Hindlimb muscle (tissue), 1 donor: ENCODE data around the gene SACM1L. TPM values are rescaled to one million over a fixed set of nuclear protein-coding genes. Genes with fewer than 3 reads are reported as not detected.

Experiments used
- DNase-seq: peaks from one replicate; pipeline ENCODE4 v3.0.0-alpha.2; 2013
- polyA plus RNA-seq: library from polyadenylated mRNA; unstranded; fragments of 120-200 nt; gene quantifications from one replicate; pipeline ENCODE4 v1.2.1, GENCODE V29; 2013; ENCODE audit not compliant: insufficient read length

Gene SACM1L
- polyA plus RNA-seq, 1 donor: 28.0 TPM

DNA sequence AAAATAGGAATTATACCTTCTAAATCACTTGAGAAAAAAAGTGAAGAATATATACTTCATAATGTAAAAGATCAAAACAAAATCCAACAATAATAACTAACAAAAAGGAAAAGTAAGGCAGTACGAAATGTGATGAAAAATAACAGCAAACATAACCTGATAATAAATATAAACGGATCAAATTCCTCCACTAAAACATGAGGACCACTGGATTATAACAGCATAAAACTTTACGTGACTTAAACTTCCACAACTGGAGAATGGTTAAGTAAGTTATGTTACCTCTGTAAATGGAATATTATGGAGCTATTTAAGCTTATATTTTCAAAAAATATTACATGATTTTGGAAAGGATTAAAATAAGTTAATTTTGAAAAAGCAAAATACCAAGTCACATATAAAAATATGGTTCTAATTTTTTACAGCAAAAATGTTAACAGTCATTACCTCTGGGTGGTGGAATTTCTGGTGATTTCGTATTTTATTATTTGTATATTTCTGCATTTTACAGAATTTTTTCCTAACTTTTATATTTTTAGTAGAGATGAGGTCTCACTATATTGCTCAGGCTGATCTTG lies 100.1 kb downstream of the SACM1L start:
- no peak for DNase-seq

DNA sequence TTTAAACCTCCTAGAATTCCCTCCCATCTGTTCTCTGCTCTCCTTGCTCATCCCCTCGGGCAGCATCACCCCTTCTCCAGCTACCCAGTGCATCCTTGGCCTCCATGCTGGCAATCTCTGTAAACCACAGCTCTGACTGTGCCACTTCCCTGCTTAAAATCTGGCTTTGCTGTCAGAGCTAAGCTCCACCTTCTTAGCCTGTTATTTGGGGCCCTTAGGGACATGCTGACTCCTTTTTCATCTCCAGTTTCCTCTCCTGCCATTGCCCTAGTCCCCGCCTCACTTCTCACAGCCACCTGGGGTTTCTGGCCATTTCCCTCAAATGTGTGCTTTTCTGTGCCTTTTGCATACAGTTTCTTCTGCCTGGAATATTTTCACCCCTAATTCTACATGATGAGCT lies 101.4 kb downstream of the SACM1L start:
- DNase-seq: no peak

DNA sequence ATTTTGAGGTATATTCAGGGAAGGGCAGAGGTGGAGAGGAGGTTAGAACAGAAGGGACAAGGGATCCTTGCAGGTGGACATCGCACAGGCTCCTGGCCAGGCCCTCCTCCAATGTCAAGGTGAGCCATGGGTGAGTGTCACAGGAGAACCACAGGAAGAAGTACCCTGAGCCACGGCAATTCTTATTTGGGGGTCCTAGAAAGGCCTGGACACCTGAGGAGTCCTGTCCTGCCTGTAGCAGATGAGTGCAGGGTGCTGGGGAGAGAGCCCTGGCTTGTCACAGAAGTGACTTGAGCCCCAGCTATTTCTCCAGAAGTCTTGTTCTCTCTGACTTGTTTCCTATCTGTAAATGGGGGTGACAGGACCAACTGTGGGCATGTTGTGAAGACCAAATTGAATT lies 102.8 kb downstream of the SACM1L start:
- no peak for DNase-seq

DNA sequence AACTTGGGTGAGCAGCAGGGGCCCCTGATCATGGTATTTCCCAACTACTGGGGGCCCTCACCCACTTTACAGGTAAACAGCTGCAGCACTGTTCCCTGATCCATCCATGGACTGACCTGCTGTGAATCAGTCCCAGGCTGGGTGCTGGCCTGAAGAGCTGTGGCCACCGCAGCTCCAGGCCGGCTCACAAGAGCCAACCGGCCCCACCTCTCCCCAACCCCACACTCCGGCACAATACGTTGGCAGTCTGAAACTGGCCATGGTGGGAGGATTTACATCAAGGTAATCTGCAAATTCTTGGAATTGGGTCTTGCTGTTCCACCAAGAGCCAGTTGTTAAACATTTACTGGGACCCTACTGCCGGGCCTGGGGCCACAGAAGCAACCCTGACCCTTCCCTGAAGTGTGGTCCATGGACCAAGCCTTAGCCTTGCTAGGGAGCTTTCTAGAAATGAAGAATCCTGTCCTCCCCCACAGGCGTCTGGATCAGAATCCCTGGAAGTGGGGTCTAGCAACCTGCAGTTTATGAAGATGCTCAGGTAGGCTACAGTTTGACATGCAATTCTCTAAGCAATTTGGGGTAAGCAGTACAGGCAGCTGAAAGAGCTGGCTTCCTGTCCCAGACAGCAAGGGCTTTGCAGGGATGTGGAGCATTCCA lies 103.4 kb downstream of the SACM1L start:
- no peak for DNase-seq

DNA sequence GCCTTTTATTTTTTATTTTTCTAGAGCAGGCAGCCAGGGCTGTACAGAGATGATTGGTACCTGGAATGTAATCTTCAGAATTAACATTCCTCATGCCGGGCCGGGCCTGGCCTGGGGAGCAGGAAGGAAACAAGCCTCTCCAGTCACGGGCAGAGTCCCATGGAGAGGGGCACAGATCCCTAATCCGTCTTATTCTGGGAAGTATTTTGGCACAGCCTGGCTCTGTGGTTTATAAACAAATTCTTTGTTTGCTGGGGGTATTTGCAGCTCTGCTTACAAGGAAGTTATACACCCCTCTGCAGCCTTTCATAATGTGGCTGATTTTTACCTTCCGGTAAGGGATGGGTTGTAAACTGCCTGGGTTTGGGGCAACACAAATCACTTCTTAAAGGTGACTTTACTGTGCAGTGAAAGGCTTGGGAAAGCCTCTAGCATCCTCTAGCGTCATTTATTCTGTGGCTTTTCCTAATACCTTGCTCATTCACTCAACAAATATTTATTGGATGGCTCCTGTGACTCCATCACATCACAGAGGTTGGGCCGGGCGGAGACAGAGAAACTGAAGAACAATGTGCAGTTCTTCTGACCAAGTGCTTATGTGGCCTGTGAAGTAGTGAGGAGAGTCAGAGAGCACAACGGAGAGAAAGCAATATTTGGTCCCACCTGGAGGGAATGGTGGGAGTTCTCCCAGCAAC lies 104.4 kb downstream of the SACM1L start:
- DNase-seq: no peak

DNA sequence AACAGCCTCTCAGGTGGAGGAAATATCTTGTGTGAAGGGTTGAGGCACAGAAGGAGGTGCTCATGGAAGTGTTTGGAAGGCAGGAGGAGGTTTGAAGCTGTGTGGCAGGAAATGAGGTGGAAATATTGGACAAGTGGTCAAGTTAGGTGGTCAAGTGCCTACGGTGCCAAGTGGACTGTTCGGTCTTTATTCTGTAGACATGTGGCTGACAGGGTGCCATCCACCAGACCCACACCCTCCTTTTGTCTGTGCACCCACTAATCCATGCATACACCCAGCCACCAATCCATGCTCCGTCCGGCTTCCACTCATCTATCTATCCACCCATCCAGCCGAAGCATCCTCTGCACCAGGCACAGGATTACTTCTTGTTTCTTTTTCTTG lies 105.0 kb downstream of the SACM1L start:
- no peak for DNase-seq

DNA sequence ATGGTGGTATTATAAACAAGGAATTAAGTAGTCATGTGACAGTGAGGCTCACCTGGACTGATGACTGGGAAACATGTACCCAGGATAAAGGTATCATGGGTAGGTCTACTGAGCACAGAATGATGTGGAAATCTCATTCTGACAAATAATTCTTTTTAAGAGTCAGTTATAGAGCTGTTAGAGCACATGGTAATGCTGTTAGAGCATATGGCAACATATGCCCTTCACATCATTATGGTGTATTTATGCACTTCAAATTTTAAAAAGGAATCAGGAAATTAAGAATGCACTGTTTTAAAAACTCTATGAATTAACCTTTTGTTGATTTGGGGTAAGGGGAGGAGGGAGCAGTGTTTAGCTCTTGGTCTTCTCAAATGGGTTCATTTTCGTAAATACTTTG lies 105.5 kb downstream of the SACM1L start:
- DNase-seq: no peak

Other genes with a start within 250 kb of the SACM1L start
- gene LIMD1, start 94.6 kb upstream of the SACM1L start, polyA plus RNA-seq: 25.8 TPM
- gene SLC6A20, start 107.1 kb downstream of the SACM1L start, polyA plus RNA-seq: 0.15 TPM
- gene LZTFL1, start 152.7 kb downstream of the SACM1L start, polyA plus RNA-seq: 13.2 TPM
- not detected for gene CCR9, start 197.1 kb downstream of the SACM1L start, polyA plus RNA-seq